Testis (tissue), 3 donors: ENCODE results near the gene DCST2. TPM values are rescaled to one million over a fixed set of nuclear protein-coding genes. Genes with fewer than 3 reads are reported as not detected.
A peak's percentile ranks its signal among the peaks of the same experiment; 100 is the strongest.

Source experiments
- DNase-seq: peaks from one replicate; pipeline ENCODE4 v3.0.0-alpha.2; 2019
- H3K27ac ChIP-seq, 2 donors: fragments of 200-600 bp; sonication (generic); one replicate each; pipeline ENCODE4 v1.5.1; 2019
- H3K27me3 ChIP-seq: fragments of 200-600 bp; sonication (generic); one replicate; pipeline ENCODE4 v1.5.1; 2019
- H3K36me3 ChIP-seq: fragments of 200-600 bp; sonication (generic); one replicate; pipeline ENCODE4 v1.5.1; 2017; ENCODE audit warnings: low read depth; ENCODE audit errors: missing control alignments
- H3K4me1 ChIP-seq: fragments of 200-600 bp; sonication (generic); one replicate; pipeline ENCODE4 v1.5.1; 2019
- H3K4me3 ChIP-seq, 2 donors: fragments of 200-600 bp; sonication (generic); one replicate each; pipeline ENCODE4 v1.5.1; 2017 to 2019
- H3K9me3 ChIP-seq: fragments of 200-600 bp; sonication (generic); one replicate; pipeline ENCODE4 v1.5.1; 2017
- CTCF ChIP-seq, 3 experiments: fragments of 450-650 bp in 2 of 3; fragments of 200-600 bp in 1 of 3; sonication (generic) in 1 of 3; IDR thresholded peaks; one replicate each; pipeline ENCODE4 v1.5.1; 2016 to 2019; ENCODE audit warnings: antibody characterized with exemption in 3 of 3, mild to moderate bottlenecking in 2 of 3, moderate library complexity in 1 of 3
- POLR2A ChIP-seq: fragments of 450-650 bp; IDR thresholded peaks from one replicate; pipeline ENCODE4 v1.6.1; 2017; ENCODE audit warnings: antibody characterized with exemption, mild to moderate bottlenecking, moderate library complexity
- WGBS, 2 donors: methylation state at CpG; one replicate each; pipeline ENCODE4 v1.1.5; 2018; 5-methylcytosine and 5-hydroxymethylcytosine counted together
- intact Hi-C: fragments of 100-400 bp; cut with DNase I; formaldehyde crosslinking; loops from one replicate; pipeline ENCODE4 v1.15.1; 2023; ENCODE audit warnings: low total_unique reads
- polyA plus RNA-seq: library from polyadenylated mRNA; stranded (reverse); fragments of 350-450 nt; fragmentation: Illumina TruSeq; extraction: RNeasy Lipid Tissue Mini Kit (QIAGEN cat#74804); gene quantifications from one replicate; pipeline ENCODE4 v1.2.3, GENCODE V29; 2014; ENCODE audit warnings: low read depth, low replicate concordance; ENCODE audit not compliant: insufficient read depth
- total RNA-seq, 2 donors: library from RNA; depleted of rRNA; stranded (reverse); fragments of >200 nt; gene quantifications; one replicate each; pipeline ENCODE4 v1.2.3, GENCODE V29; 2016

DCST2 gene
- total and polyA plus RNA-seq, 3 donors from 2014 or later: 9.9 to 20.4 (median 14.4) TPM

- intact Hi-C loops: no loop called here
- peaks cover under 1% of the 10 kb centered on the region for H3K4me1 ChIP-seq
- peak overlapping the region in 1 of 2 donors; percentile 78 for H3K27ac ChIP-seq
- no peaks in the 10 kb centered on the region for H3K36me3 ChIP-seq
- no peak for DNase-seq
- H3K9me3 ChIP-seq: no peaks in the 10 kb centered on the region
- TF ChIP-seq POLR2A: no peak
- no peak for TF ChIP-seq CTCF (IDR thresholded peaks at IDR 0.05)
- no peaks in the 10 kb centered on the region for H3K27me3 ChIP-seq
- WGBS, 2 donors: 25 to 29% methylated on average over 14 to 28 of the region's 28 CpGs
- peak overlapping the region; percentile 55 to 56 for H3K4me3 ChIP-seq
Observed at GRCh38 chr1:155070158-155070621, 36.6 kb upstream of the DCST2 start.

GRCh38 chr1:155069551-155070157, 36.1 kb upstream of the DCST2 start:
- H3K27ac ChIP-seq: no peak overlapping the region
- H3K4me3 ChIP-seq: peak overlapping the region in 1 of 2 donors; percentile 56
- peaks cover 4% of the 10 kb centered on the region for H3K4me1 ChIP-seq
- no peaks in the 10 kb centered on the region for H3K27me3 ChIP-seq
- no peak for TF ChIP-seq POLR2A
- TF ChIP-seq CTCF (IDR thresholded peaks at IDR 0.05): no peak
- intact Hi-C loops: no loop called here
- H3K9me3 ChIP-seq: no peaks in the 10 kb centered on the region
- H3K36me3 ChIP-seq: no peaks in the 10 kb centered on the region
- 20 to 49% methylated on average over 2 to 7 of the region's 7 CpGs for WGBS, 2 donors
- no peak for DNase-seq

- Histone ChIP-seq H3K4me1 (peaks cover 4% of the 10 kb centered on the region), H3K27ac (no peak overlapping the region), H3K9me3 (no peaks in the 10 kb centered on the region), H3K4me3 (no peak overlapping the region), H3K27me3 (no peaks in the 10 kb centered on the region), H3K36me3 (no peaks in the 10 kb centered on the region)
- TF ChIP-seq CTCF (IDR thresholded peaks at IDR 0.05): no peak
- no peak for TF ChIP-seq POLR2A
- 73 to 88% methylated on average over 3 of the region's 3 CpGs for WGBS, 2 donors
- intact Hi-C loops: no loop called here
- no peak for DNase-seq
Observed at GRCh38 chr1:155068599-155068998, 35.0 kb upstream of the DCST2 start.

- 84 to 94% methylated on average over 8 of the region's 8 CpGs for WGBS, 2 donors
- no peak overlapping the region for H3K4me3 ChIP-seq
- no peaks in the 10 kb centered on the region for H3K9me3 ChIP-seq
- H3K4me1 ChIP-seq: peaks cover 18% of the 10 kb centered on the region
- no peak overlapping the region for H3K27ac ChIP-seq
- TF ChIP-seq CTCF (IDR thresholded peaks at IDR 0.05) (no peak), POLR2A (no peak)
- no peak for DNase-seq
- intact Hi-C loops: no loop called here
- H3K36me3 ChIP-seq: no peaks in the 10 kb centered on the region
- no peaks in the 10 kb centered on the region for H3K27me3 ChIP-seq
Observed at GRCh38 chr1:155066777-155067176, 33.2 kb upstream of the DCST2 start.
